ENCODE measurements around the gene PTPN1.

PTPN1 gene

DNA sequence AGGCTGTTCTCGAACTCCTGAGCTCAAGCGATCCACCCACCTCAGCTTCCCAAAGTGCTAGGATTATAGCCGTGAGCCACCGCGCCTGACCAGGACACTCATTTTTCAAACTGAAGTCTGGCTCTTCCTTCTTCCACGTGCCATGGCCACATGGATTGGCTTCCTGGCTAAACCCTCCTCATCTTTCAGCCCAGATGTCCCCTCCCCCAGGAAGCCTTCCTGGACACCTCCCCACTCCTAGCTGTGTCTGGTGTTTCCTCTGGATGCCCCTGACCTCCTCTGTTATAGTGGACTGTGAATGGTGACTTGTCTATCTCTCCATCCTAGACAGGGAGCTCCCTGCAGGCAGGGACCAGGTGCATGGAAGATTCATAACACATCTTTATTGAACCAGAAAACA lies 124.0 kb downstream of the PTPN1 start:
- Histone ChIP-seq H3K9me3 (ENCODE audit: insufficient read depth, low read depth, low read length) (no peaks in the 10 kb centered on the region), H3K4me3 (ENCODE audit: low read length) (no peak overlapping the region), H3K4me1 (ENCODE audit: insufficient read depth, low read length) (peaks cover 19% of the 10 kb centered on the region), H3K27me3 (ENCODE audit: insufficient read depth, low read length) (no peaks in the 10 kb centered on the region), H3K9ac (ENCODE audit: low read depth, low read length) (no peak overlapping the region), H3K27ac (ENCODE audit: low read length) (no peak overlapping the region), H3K36me3 (ENCODE audit: insufficient read depth, low read depth, low read length) (no peaks in the 10 kb centered on the region)

Measured in iPS-20b (cell line).